Activated CD4-positive, alpha-beta memory T cell treated with anti-CD3 and anti-CD28 coated beads, Interleukin-2, amount 10 ng/mL, durations not matched to agents 7 days and 5 days (primary cell): ENCODE data around the gene COX6A2. TPM values are rescaled to one million over a fixed set of nuclear protein-coding genes. Genes with fewer than 3 reads are reported as not detected.
A peak's percentile ranks its signal among the peaks of the same experiment; 100 is the strongest.

Experiments used
- CTCF ChIA-PET: fragments of 350-600 bp; sonication (Branson Sonifier 250); formaldehyde crosslinking; loops from one replicate; lab custom pipeline; 2021; ENCODE audit warnings: antibody characterized with exemption, inconsistent platforms; lab: Charles Lee
- POLR2A ChIA-PET: fragments of 350-600 bp; sonication (Branson Sonifier 250); formaldehyde crosslinking; loops from one replicate; lab custom pipeline; 2021; ENCODE audit warnings: antibody characterized with exemption; lab: Charles Lee
- DNase-seq: peaks from one replicate; pipeline ENCODE4 v3.0.0-alpha.2; 2020
- H3K27ac Mint-ChIP-seq: one replicate; pipeline ENCODE4 v1.8.0; 2021; ENCODE audit warnings: mild to moderate bottlenecking, mixed read lengths
- H3K27me3 Mint-ChIP-seq: one replicate; pipeline ENCODE4 v1.8.0; 2021; ENCODE audit warnings: mixed read lengths
- H3K36me3 Mint-ChIP-seq: one replicate; pipeline ENCODE4 v1.8.0; 2021; ENCODE audit warnings: low read depth, mixed read lengths
- H3K4me1 Mint-ChIP-seq: one replicate; pipeline ENCODE4 v1.8.0; 2021; ENCODE audit warnings: mixed read lengths
- H3K4me3 Mint-ChIP-seq: one replicate; pipeline ENCODE4 v1.8.0; 2021; ENCODE audit warnings: mild to moderate bottlenecking, mixed read lengths
- H3K9me3 Mint-ChIP-seq: one replicate; pipeline ENCODE4 v1.8.0; 2021; ENCODE audit warnings: mixed read lengths
- total RNA-seq, 2 experiments: library from RNA; stranded (reverse); gene quantifications; one replicate each; pipeline ENCODE4 v1.2.3, GENCODE V29; 2021

Gene COX6A2
- total RNA-seq, 2 experiments from 2014 or later = not detected

- Mint-ChIP-seq H3K4me3 (peak overlapping the region; percentile 92), H3K36me3 (peaks cover 28% of the 10 kb centered on the region), H3K27me3 (no peaks in the 10 kb centered on the region), H3K9me3 (no peaks in the 10 kb centered on the region), H3K4me1 (peaks cover 47% of the 10 kb centered on the region), H3K27ac (peak overlapping the region; percentile 92)
- peak; percentile 100 for DNase-seq
- ChIA-PET CTCF (interaction anchor here (0.9 to 6.7 kb wide), 38 partner anchors 8 to 645 kb away, joined by 3 to 69 read pairs (median 4); partner anchors contain the start of genes FUS, HSD3B7, PYCARD and RUSF1), POLR2A (interaction anchor here (0.7 to 5.2 kb wide), 30 partner anchors 8 to 463 kb away, joined by 3 to 66 read pairs (median 4); partner anchors contain the start of genes FUS, ITGAX, PYCARD and RUSF1)
Observed at GRCh38 chr16:31459687-31460581, 31.8 kb upstream of the COX6A2 start.

- ChIA-PET CTCF (interaction anchor here (0.7 to 6.7 kb wide), 11 partner anchors 9 to 505 kb away, joined by 3 to 69 read pairs (median 8); partner anchors contain the start of genes ZNF267 and ZNF843), POLR2A (interaction anchor here (0.8 to 5.2 kb wide), 30 partner anchors 10 to 462 kb away, joined by 3 to 66 read pairs (median 4); partner anchors contain the start of genes FUS, PYCARD, RUSF1 and ZNF267)
- DNase-seq = peak; percentile 98
- Mint-ChIP-seq H3K27ac (peak within 1 kb of the TSS; percentile 92), H3K36me3 (peaks cover 26% of the 10 kb centered on the region), H3K27me3 (no peaks in the 10 kb centered on the region), H3K4me3 (peak within 1 kb of the TSS; percentile 92), H3K9me3 (no peaks in the 10 kb centered on the region), H3K4me1 (peaks cover 48% of the 10 kb centered on the region)
Observed at GRCh38 chr16:31458844-31459686, 30.9 kb upstream of the COX6A2 start, which contains the start of gene ARMC5. ARMC5 (plus strand) TSS chr16:31459501; CDS start chr16:31459525, 24 bp downstream.

- H3K36me3 Mint-ChIP-seq = peaks cover 21% of the 10 kb centered on the region
- peaks cover 53% of the 10 kb centered on the region for H3K4me1 Mint-ChIP-seq
- CTCF ChIA-PET = interaction anchor here (0.7 to 6.7 kb wide), 10 partner anchors 16 to 504 kb away, joined by 3 to 69 read pairs (median 10); partner anchors contain the start of genes ZNF267 and ZNF843
- no peaks in the 10 kb centered on the region for H3K27me3 Mint-ChIP-seq
- POLR2A ChIA-PET = interaction anchor here (0.9 to 5.2 kb wide), 25 partner anchors 10 to 418 kb away, joined by 3 to 66 read pairs (median 7); partner anchors contain the start of genes FUS, PYCARD, RUSF1 and ZNF267
- H3K9me3 Mint-ChIP-seq = no peaks in the 10 kb centered on the region
- peak; percentile 79 for DNase-seq
- peak overlapping the region; percentile 91 for H3K27ac Mint-ChIP-seq
- peak overlapping the region; percentile 92 for H3K4me3 Mint-ChIP-seq
Observed at GRCh38 chr16:31458073-31458843, 30.1 kb upstream of the COX6A2 start.

DNA sequence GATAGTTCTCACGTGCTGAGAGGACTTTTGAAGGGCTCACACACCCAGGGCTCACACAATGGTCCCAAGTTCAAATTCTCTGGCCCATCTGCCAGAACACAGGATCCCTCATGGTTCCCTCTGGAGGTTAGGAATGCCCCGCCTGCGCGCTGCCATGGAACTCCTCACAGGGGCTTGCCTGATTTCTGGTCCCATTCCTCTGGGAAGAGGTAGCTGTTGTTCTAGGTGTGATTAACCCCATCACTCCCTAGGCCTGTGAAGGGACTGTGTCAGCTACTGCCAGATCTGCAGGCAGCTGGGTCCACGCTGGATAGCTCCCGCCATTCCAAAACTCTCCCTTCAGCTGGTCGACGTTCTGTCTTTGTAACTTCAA, 28.8 kb upstream of the COX6A2 start:
- no peaks in the 10 kb centered on the region for H3K27me3 Mint-ChIP-seq
- no peaks in the 10 kb centered on the region for H3K9me3 Mint-ChIP-seq
- H3K36me3 Mint-ChIP-seq = peaks cover 15% of the 10 kb centered on the region
- no peak overlapping the region for H3K27ac Mint-ChIP-seq
- ChIA-PET CTCF (interaction anchor here (0.7 to 6.7 kb wide), 6 partner anchors 12 to 415 kb away, joined by 3 to 69 read pairs (median 8); partner anchors contain the start of genes COX6A2 and ZNF843), POLR2A (interaction anchor here (1.0 to 5.2 kb wide), 6 partner anchors 11 to 416 kb away, joined by 3 to 66 read pairs (median 22); partner anchors contain the start of genes FUS, ZNF267 and ZNF843)
- peak overlapping the region; percentile 92 for H3K4me3 Mint-ChIP-seq
- H3K4me1 Mint-ChIP-seq = peaks cover 56% of the 10 kb centered on the region
- DNase-seq = no peak

DNA sequence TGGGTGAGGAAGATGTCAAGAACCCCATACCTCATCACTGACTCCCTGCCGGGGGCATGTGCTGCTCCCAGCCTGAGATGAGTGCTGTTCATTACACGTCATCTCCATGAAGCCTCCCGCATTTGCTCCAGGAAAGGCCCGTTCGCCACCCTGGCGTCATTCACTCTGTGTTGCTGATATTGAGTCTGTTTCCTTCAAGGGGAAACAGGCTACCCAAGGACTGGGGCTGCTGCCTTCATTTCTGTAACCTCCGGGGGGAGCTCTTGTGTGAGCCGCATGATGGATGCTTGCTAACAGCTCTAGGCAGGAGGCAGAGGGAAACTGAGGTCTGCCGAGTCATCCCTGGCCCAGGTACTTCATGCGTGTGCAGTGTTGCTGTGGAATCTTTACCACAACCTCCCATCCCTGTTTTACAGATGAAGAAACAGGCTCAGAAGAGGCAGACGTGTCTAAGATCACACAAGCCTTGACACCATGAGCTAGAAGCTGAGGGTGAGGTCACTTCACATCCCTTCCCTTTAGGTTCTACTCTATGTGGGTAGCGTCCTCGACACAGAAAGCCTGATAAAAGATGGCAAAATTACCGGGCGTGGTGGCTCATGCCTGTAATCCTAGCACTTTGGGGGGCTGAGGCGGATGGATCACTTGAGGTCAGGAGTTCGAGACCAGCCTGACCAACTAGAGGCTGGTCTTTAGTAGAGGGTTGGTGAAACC, 27.6 kb upstream of the COX6A2 start:
- no peak overlapping the region for H3K4me3 Mint-ChIP-seq
- no peaks in the 10 kb centered on the region for H3K9me3 Mint-ChIP-seq
- peaks cover 58% of the 10 kb centered on the region for H3K4me1 Mint-ChIP-seq
- no peak overlapping the region for H3K27ac Mint-ChIP-seq
- DNase-seq = peak; percentile 47
- ChIA-PET POLR2A (interaction anchor here (1.0 to 1.4 kb wide), 4 partner anchors 9 to 413 kb away, joined by 3 to 5 read pairs (median 3); partner anchors contain the start of genes ZNF646 and ZNF668), CTCF (interaction anchor here (0.7 to 6.7 kb wide), 12 partner anchors 11 to 417 kb away, joined by 3 to 69 read pairs (median 3); partner anchors contain the start of genes FUS, KAT8 and ZNF843)
- H3K27me3 Mint-ChIP-seq = no peaks in the 10 kb centered on the region
- H3K36me3 Mint-ChIP-seq = peaks cover 15% of the 10 kb centered on the region

- Mint-ChIP-seq H3K36me3 (peaks cover 15% of the 10 kb centered on the region), H3K27ac (no peak overlapping the region), H3K4me1 (peaks cover 49% of the 10 kb centered on the region)
Observed at GRCh38 chr16:31453255-31454204, 25.4 kb upstream of the COX6A2 start.

DNA sequence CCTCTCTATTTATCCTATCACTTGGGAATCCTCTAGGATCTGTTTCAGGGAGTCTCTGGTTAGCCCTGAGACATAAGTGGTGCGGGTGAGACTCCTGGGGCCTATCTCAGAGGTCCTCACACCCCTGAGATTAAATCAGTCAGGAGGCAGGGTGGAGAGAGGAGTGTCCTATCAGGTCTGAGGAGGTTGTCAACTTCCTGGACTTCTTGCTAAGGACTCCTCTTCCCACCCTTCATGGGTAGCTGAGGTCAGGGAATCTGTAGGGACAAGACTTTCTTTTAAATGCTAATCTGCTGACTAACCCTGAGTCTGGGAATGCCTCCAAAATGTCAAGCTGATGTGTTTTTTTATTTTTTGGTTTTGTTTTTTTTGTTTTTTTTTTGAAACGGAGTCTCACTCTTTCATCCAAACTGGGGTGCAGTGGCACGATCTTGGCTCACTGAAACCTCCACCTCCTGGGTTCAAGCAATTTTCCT, 24.5 kb upstream of the COX6A2 start:
- no peak for DNase-seq
- no peaks in the 10 kb centered on the region for H3K27me3 Mint-ChIP-seq
- peak overlapping the region; percentile 47 for H3K27ac Mint-ChIP-seq
- no peak overlapping the region for H3K4me3 Mint-ChIP-seq
- ChIA-PET CTCF (interaction anchor here (1.9 kb wide), 1 partner anchor 70 kb away, joined by 6 read pairs; no protein-coding TSS in a partner anchor), POLR2A (no interaction called here)
- H3K36me3 Mint-ChIP-seq = peaks cover 10% of the 10 kb centered on the region
- no peaks in the 10 kb centered on the region for H3K9me3 Mint-ChIP-seq
- H3K4me1 Mint-ChIP-seq = peaks cover 43% of the 10 kb centered on the region

More at GRCh38 chr16:31453255-31454204, 25.4 kb upstream of the COX6A2 start:
- no peaks in the 10 kb centered on the region for H3K27me3 Mint-ChIP-seq
- no peaks in the 10 kb centered on the region for H3K9me3 Mint-ChIP-seq
- ChIA-PET CTCF (no interaction called here), POLR2A (interaction anchor here (0.8 kb wide), 1 partner anchor 252 kb away, joined by 3 read pairs; no protein-coding TSS in a partner anchor)
- no peak overlapping the region for H3K4me3 Mint-ChIP-seq
- DNase-seq = no peak

GRCh38 chr16:31451681-31452351, 23.7 kb upstream of the COX6A2 start:
- ChIA-PET POLR2A (interaction anchor here (0.6 to 1.1 kb wide), 3 partner anchors 8 to 334 kb away, joined by 3 read pairs; partner anchors contain the start of gene ZNF843), CTCF (interaction anchor here (0.8 to 1.9 kb wide), 4 partner anchors 9 to 417 kb away, joined by 3 to 6 read pairs (median 4); partner anchors contain the start of gene FUS)
- Mint-ChIP-seq H3K27ac (no peak overlapping the region), H3K27me3 (no peaks in the 10 kb centered on the region), H3K9me3 (no peaks in the 10 kb centered on the region), H3K4me3 (no peak overlapping the region), H3K4me1 (peaks cover 34% of the 10 kb centered on the region), H3K36me3 (peaks cover 10% of the 10 kb centered on the region)
- DNase-seq = no peak

DNA sequence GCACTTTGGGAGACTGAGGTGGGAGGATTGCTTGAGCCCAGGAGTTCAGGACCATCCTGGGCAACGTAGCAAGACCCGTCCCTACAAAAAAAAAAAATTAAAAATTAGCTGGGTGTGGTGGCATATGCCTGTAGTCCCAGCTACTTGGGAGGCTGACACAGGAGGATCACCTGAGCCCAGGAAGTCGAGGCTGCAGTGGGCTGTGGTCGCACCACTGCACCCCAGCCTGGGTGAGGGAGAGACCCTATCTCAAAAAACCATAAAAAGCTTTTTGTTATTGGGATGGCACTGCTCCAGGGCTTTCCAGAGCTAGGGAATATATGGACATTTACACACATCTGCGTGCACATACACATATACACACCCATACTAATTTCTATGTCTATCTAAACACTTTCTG, 23.0 kb upstream of the COX6A2 start:
- no peak for DNase-seq
- Mint-ChIP-seq H3K36me3 (peaks cover 6% of the 10 kb centered on the region), H3K4me3 (no peak overlapping the region), H3K27me3 (no peaks in the 10 kb centered on the region), H3K9me3 (no peaks in the 10 kb centered on the region), H3K4me1 (peaks cover 30% of the 10 kb centered on the region), H3K27ac (no peak overlapping the region)
- CTCF ChIA-PET = interaction anchor here (0.8 to 1.9 kb wide), 4 partner anchors 9 to 418 kb away, joined by 3 to 6 read pairs (median 4); partner anchors contain the start of gene FUS
- POLR2A ChIA-PET = interaction anchor here (0.6 to 1.1 kb wide), 4 partner anchors 8 to 426 kb away, joined by 3 read pairs; partner anchors contain the start of gene ZNF843
